Peyer's patch (tissue), 4 donors: Measurements from ENCODE around the gene DPM2.

ENCODE experiments used
- POLR2A ChIP-seq, 2 donors: fragments of 450-650 bp; IDR thresholded peaks; one replicate each; pipeline ENCODE4 v1.5.1; 2017; ENCODE audit warnings: antibody characterized with exemption in 2 of 2, mild to moderate bottlenecking in 2 of 2, moderate library complexity in 2 of 2
- TF ChIP-seq, protein P1 (sequence below), 6 experiments: fragments of 450-650 bp in 4 of 6; fragments of 200-600 bp in 2 of 6; sonication (generic) in 1 of 6; IDR thresholded peaks; one replicate each; pipeline ENCODE4 v1.5.1; 2017 to 2019; ENCODE audit warnings: antibody characterized with exemption in 6 of 6, mild to moderate bottlenecking in 3 of 6, moderate library complexity in 1 of 6

- TF ChIP-seq, protein P1, sequence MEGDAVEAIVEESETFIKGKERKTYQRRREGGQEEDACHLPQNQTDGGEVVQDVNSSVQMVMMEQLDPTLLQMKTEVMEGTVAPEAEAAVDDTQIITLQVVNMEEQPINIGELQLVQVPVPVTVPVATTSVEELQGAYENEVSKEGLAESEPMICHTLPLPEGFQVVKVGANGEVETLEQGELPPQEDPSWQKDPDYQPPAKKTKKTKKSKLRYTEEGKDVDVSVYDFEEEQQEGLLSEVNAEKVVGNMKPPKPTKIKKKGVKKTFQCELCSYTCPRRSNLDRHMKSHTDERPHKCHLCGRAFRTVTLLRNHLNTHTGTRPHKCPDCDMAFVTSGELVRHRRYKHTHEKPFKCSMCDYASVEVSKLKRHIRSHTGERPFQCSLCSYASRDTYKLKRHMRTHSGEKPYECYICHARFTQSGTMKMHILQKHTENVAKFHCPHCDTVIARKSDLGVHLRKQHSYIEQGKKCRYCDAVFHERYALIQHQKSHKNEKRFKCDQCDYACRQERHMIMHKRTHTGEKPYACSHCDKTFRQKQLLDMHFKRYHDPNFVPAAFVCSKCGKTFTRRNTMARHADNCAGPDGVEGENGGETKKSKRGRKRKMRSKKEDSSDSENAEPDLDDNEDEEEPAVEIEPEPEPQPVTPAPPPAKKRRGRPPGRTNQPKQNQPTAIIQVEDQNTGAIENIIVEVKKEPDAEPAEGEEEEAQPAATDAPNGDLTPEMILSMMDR (IDR thresholded peaks at IDR 0.05), result no peak
- TF ChIP-seq POLR2A (IDR thresholded peaks at IDR 0.05), result no peak
These were observed 33.0 kb upstream of the DPM2 start for GRCh38 chr9:127970401-127971313.
